ENCODE results near the gene CCDC195. TPM values are rescaled to one million over a fixed set of nuclear protein-coding genes. Genes with fewer than 3 reads are reported as not detected.

CCDC195 gene
- total and polyA plus RNA-seq, 8 donors = not detected

DNA sequence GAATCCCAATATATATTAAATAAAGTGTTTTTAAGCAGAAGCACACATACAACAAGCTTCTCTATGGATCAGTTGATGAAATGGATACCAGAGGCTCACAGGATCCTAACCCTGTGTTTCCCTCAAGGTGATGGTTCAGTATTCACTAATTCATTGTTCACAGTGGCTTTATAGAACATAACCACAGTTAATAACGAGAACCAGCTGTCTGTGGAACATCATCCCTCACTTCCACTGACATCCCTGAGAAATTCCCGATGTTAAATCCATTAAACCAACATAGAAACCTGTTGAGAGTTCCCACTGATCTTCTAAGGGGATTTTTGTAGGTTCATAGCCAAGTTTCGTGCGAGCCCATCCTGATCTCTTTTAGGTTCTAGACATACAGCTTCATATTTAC is 29.0 kb downstream of the CCDC195 start:
- no peaks in the 10 kb centered on the region for H3K27me3 ChIP-seq
- H3K9me3 ChIP-seq = no peaks in the 10 kb centered on the region
- H3K36me3 ChIP-seq = no peaks in the 10 kb centered on the region
- DNase-seq (no peak), ATAC-seq (no peak)
- H3K4me3 ChIP-seq = no peak overlapping the region
- H3K4me1 ChIP-seq = no peaks in the 10 kb centered on the region
- intact Hi-C loops (cut with DNase I) = no loop called here
- TF ChIP-seq, protein P1, sequence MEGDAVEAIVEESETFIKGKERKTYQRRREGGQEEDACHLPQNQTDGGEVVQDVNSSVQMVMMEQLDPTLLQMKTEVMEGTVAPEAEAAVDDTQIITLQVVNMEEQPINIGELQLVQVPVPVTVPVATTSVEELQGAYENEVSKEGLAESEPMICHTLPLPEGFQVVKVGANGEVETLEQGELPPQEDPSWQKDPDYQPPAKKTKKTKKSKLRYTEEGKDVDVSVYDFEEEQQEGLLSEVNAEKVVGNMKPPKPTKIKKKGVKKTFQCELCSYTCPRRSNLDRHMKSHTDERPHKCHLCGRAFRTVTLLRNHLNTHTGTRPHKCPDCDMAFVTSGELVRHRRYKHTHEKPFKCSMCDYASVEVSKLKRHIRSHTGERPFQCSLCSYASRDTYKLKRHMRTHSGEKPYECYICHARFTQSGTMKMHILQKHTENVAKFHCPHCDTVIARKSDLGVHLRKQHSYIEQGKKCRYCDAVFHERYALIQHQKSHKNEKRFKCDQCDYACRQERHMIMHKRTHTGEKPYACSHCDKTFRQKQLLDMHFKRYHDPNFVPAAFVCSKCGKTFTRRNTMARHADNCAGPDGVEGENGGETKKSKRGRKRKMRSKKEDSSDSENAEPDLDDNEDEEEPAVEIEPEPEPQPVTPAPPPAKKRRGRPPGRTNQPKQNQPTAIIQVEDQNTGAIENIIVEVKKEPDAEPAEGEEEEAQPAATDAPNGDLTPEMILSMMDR (IDR thresholded peaks at IDR 0.05) = no peak
- H3K27ac ChIP-seq = no peak overlapping the region

DNA sequence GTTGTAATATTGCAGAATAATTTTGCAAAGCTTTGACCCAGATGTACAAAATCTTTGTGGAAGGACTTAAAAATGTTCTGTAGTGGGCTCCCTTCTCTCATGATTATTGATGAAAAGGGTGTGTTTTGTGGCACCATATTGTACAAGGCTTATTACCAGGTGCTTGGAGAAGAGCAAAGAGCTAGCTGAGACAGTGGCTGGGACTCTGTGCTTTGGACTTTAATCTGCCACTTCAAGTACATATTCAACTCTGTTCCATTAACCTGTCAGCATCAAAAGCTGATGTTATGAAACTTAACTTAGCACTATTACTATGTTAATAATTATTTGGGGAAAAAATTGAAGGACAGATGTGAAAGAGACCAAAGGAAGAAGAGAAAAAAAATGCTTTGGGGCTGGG is 31.0 kb downstream of the CCDC195 start:
- no peak overlapping the region for H3K27ac ChIP-seq
- no peaks in the 10 kb centered on the region for H3K9me3 ChIP-seq
- intact Hi-C loops (cut with DNase I) = no loop called here
- H3K27me3 ChIP-seq = no peaks in the 10 kb centered on the region
- TF ChIP-seq, protein P1 (IDR thresholded peaks at IDR 0.05) = no peak
- no peaks in the 10 kb centered on the region for H3K4me1 ChIP-seq
- DNase-seq (no peak), ATAC-seq (no peak)
- no peaks in the 10 kb centered on the region for H3K36me3 ChIP-seq
- H3K4me3 ChIP-seq = no peak overlapping the region

GRCh38 chr2:224682134-224682533 is 34.0 kb downstream of the CCDC195 start:
- DNase-seq (no peak), ATAC-seq (no peak)
- H3K9me3 ChIP-seq = no peaks in the 10 kb centered on the region
- H3K27me3 ChIP-seq = no peaks in the 10 kb centered on the region
- intact Hi-C loops (cut with DNase I) = no loop called here
- H3K4me3 ChIP-seq = no peak overlapping the region
- no peaks in the 10 kb centered on the region for H3K36me3 ChIP-seq
- no peak overlapping the region for H3K27ac ChIP-seq
- TF ChIP-seq, protein P1 (IDR thresholded peaks at IDR 0.05) = no peak
- no peaks in the 10 kb centered on the region for H3K4me1 ChIP-seq

- no peaks in the 10 kb centered on the region for H3K36me3 ChIP-seq
- H3K4me1 ChIP-seq = no peaks in the 10 kb centered on the region
- intact Hi-C loops (cut with DNase I) = no loop called here
- TF ChIP-seq, protein P1 (IDR thresholded peaks at IDR 0.05) = no peak
- no peaks in the 10 kb centered on the region for H3K27me3 ChIP-seq
- H3K27ac ChIP-seq = no peak overlapping the region
- H3K4me3 ChIP-seq = no peak overlapping the region
- DNase-seq (no peak), ATAC-seq (no peak)
- H3K9me3 ChIP-seq = no peaks in the 10 kb centered on the region
Observed at GRCh38 chr2:224671731-224672130, 44.4 kb downstream of the CCDC195 start.

DNA sequence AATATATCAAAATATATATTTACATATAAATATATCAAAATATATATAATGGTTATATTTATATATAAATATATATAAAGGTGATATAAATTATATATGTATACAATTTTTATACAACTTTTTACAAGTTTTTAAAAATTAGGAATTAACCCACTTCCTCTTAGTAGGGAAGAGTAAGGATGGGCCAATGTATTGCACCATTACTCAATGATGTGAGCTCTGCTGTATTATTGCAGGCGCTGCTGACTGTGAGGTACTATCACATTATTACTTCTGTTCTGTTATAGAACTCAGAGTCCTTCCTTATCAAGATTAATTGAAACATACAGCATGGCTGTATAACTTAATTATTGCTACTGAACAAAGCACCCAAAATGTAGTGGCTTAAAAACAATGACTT is 46.0 kb downstream of the CCDC195 start:
- Histone ChIP-seq H3K36me3 (no peaks in the 10 kb centered on the region), H3K4me1 (no peaks in the 10 kb centered on the region), H3K27me3 (no peaks in the 10 kb centered on the region), H3K4me3 (no peak overlapping the region), H3K9me3 (no peaks in the 10 kb centered on the region), H3K27ac (no peak overlapping the region)
- ATAC-seq (no peak), DNase-seq (no peak)
- TF ChIP-seq, protein P1 (IDR thresholded peaks at IDR 0.05) = no peak
- intact Hi-C loops (cut with DNase I) = no loop called here
